ENCODE results near the gene FBXO33. TPM values are rescaled to one million over a fixed set of nuclear protein-coding genes. Genes with fewer than 3 reads are reported as not detected.
"Not testable (repeated sequence)": the region's sequence is repeated elsewhere in the genome, so short reads cannot be mapped to it uniquely, and the experiment has no call there.

FBXO33 gene
- total RNA-seq, 1 donor, result 22.6 TPM

DNA sequence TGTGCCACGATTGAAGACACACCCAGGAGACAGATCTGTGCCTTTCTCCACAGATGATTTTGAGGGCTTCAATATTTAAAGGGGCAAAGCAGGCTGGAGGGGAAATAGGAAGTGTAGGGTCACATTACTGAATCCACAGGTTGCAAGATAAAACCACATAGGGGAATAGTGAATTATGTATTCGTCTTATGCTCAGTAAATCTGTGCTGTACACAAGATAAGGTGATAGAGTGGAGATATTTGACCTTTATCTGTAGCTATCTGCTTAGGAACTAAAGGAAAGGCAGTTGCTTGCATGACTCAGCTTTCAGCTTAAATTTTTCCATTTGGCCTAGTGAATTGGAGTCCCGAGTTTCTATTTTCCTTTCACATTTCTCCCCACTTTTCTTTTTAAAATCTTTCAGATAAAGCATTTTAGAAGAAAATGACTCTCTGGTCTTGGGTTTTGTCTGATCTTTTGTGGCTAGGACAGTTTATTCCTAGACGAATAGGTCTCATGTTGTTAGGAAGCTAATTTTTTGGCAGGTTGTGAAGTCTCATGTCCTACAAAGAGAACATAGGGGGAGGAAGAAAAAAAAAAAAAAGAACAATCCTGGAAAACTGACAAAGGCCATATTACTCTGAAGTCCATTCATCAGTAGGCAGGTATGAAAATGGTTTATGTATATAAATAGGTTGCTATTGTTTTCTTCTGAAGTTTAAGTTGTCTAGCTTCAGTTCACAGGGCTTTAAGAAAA lies 55.4 kb downstream of the FBXO33 start:
- DNase-seq (ENCODE audit: low read depth in 2 of 3, low spot score in 2 of 3), result no peak

DNA sequence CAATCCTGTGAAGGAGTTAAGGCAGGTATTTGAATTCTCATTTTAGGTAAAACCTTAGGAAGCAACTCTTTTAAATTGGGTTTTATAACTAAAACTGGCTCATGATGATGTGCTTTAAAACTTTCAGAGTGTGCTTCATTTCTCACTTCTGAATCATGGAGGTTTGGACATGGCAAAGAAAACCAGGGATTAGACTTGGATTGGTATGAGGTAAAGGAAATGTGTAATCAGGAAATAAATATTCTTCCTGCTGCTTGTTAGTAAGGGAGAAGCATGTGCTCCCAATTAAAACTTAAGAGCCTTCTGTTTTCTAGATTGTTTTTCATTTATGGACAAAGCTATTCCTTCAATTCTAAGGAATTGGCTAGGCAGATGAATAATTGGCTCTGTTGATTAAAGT lies 57.4 kb downstream of the FBXO33 start:
- no peak for DNase-seq (ENCODE audit: low read depth in 2 of 3, low spot score in 2 of 3)

DNA sequence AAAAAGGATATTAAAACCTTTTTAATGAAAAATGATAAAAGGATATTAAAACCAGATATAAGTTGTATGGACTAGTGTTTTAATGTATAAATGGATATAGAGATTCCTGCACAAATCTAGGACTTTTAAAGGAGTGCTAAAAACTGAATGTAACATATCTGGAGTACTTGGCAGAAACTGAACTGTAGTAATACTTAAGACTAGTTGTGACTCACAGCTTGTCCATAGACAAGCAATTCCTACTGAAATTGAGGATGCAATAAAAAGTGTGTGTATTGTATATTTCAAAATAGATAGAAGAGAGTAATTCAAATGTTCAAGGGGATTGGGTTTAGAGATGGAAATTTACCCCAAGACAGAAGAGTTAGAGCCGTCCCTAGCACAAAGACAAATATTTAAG lies 59.6 kb downstream of the FBXO33 start:
- no peak for DNase-seq (ENCODE audit: low read depth in 2 of 3, low spot score in 2 of 3)

DNA sequence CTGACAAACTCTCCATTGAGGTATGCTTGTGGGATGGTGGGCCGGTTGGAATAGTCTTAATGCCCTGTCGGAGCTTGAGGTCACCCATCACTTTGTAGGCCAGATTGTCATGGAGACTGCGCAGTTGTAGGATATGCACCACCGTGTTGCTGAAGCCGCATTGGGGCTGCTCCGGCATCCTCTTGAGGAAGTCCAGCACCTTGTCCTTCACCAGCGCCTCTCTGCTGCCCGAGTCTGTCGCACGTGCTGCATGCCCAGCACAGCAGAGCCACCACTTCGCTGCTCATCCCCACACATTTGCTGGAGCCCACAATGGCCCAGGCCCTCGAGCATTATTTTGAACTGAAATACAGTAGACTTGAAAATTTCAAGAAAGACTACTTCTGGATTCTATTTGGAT lies 61.8 kb downstream of the FBXO33 start:
- no peak for DNase-seq (ENCODE audit: low read depth in 2 of 3, low spot score in 2 of 3)

DNA sequence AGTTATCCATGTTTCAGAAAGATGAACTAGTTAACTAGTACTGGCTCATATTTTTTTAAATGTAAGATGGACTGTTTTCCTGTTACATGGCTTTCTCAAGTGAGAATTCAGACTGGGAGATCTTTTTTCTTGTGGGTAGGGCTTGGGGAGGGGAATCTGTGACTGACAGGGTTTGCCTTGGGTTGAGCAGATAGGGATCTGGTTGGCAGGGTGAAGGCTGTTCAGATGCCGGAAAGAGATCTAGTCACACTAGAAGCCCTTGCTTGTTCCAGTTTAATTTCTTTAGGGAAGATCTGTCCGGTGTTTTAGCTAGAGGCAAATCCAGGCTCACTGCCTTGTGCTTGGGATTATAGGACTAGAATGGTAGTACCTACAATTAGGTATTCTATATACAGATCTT lies 63.2 kb downstream of the FBXO33 start:
- no peak for DNase-seq (ENCODE audit: low read depth in 2 of 3, low spot score in 2 of 3)

DNA sequence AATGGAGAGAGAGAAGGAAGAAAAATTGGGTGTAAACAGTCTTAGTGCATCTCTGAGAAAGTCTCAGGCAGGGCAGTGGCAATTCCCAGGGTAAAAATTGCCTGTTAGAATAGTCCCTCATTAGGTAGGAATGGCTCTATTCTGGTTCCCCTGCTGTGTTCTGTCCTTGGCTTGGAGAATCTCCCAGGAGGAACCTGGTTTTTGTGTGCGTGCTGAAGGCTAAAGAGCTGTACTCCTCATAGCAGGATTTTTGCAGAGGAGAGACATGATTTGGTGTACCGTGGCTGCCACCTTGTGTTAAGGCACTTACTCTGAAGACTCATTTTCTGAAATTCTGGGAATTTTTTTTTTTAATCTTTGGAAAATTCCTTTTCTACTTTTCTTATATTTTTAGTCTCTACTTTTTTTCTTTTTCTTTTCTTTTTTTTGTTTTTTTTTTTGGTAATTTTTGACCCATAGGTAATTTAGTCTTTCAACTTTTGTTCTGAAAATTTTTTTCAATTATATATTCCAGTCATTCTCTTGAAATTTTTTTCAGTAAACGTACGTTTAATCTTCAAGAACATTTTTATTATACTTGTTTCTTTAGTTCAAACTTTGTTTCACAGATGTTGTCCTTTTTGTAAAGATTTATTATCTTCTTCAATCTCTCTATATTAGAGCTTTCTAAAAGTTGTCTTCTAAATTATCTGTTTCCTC lies 63.8 kb downstream of the FBXO33 start:
- peak in 2 of 3 donors; percentile 33 to 66 for DNase-seq (ENCODE audit: low read depth in 2 of 3, low spot score in 2 of 3)

DNA sequence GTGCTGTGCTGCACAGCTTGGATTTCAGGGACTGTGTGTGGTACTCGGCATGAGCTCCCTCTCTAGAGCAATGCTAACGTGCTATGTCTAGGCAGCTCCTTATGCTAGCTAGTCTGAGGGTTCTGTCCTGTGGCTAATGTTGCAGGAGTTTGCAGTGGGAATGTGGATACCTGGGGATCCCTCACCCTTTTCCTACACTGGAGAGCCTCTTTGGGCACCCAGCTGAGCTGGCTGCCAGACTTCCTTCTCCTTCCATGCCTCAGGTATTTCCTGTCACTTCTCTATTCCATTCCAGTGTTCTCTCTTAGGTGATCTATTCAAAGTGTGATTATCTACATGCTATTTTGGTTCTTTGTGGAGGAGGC lies 64.9 kb downstream of the FBXO33 start:
- no peak for DNase-seq (ENCODE audit: low read depth in 2 of 3, low spot score in 2 of 3)

DNA sequence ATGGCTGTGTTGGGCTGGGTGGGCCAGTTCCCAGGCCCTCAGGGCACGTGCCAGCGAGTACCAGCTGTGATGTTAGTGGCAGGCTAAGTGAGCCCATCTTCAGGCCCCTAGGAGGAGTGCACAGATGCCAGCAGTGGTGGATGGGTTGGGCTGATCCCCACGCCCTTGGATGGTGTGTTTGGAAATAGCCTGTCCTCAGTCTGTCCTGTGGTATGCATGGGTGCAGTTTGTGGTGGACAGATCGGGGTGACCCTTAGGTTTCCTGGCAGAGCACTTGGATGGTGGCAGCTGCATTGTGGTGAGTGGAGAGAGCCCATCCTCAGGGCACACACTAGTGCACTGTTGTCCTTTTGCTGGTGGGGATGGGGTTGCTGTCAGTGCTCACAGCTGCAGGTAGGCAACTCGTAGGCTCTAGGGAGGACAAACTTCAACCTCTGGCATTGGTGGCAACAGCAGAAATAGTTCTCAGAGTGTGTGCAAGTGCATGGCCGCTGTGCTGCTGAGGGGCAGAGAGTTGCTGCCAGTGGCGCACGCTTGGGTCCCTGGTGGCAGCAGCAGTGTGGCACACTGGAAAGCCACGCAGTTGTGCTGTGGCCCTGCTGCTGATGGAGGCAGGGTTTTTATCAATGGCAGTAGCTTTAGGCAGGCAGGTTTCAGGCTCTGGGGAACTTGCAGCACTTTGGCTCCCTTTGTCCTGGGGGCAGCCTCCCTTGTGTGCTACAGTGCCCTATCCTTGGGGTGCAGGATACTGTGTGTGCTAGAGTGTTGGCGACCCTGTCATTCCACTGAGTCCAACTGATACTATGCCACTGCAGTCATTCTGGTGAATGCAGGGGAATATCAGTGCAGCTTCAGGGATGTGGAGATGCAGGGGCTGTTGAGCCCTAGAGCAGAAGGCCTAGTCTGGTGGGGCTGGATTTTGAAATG lies 65.5 kb downstream of the FBXO33 start:
- DNase-seq (ENCODE audit: low read depth in 2 of 3, low spot score in 2 of 3), result no peak

DNA sequence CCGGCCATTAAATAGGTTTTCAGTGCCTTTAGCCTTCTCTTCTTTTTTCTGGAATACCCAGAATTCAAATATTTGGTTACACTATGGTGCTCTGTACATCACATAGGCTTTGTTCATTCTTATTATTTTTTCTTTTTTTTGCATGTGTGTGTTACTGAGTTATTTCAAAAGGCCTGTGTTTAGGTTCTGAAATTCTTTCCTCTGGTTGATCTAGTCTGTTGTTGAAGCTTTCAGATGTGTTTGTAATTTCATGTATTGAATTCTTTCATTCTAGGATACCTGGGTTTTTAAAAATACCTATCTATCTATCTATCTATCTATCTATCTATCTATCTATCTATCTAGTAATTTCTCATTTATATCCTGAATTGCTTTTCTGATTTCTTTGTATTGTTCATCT lies 66.9 kb downstream of the FBXO33 start:
- DNase-seq (ENCODE audit: low read depth in 2 of 3, low spot score in 2 of 3), result no peak

DNA sequence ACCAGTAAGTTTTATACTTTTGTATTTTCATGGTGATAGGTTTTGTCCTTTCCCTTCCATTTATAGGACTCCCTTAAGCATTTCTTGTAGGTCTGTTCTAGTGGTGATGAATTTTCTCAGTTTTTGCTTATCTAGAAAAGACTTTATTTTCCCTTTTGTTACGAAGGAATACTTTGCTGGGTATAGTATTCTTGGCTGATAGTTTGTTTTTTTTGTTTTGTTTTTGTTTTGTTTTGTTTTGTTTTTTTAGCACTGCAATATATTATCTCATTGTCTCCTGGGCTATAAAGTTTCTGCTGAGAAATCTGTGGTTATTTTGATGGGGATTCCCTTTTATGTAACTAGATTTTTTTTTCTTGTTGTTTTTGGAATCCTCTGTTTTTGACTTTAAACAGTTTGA lies 67.7 kb downstream of the FBXO33 start:
- peak in 1 of 3 donors; percentile 33 for DNase-seq (ENCODE audit: low read depth in 2 of 3, low spot score in 2 of 3)

DNA sequence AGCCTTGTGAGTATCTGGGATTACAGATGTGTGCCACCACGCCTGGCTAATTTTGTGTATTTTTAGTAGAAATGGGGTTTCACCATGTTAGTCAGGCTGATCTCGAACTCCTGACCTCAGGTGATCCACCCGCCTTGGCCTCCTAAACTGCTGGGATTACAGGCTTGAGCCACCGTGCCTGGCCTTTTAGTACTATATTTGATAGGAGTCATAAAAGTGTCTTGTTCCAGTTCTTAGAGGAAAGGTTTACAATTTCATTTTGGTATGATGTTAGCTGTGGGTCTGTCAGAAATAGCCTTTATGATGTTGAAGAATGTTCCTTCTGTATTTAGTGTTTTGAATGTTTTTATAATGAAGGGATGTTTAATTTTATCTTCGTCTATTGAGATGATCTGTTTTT lies 70.7 kb downstream of the FBXO33 start:
- DNase-seq (ENCODE audit: low read depth in 2 of 3, low spot score in 2 of 3), result not testable (repeated sequence)

DNA sequence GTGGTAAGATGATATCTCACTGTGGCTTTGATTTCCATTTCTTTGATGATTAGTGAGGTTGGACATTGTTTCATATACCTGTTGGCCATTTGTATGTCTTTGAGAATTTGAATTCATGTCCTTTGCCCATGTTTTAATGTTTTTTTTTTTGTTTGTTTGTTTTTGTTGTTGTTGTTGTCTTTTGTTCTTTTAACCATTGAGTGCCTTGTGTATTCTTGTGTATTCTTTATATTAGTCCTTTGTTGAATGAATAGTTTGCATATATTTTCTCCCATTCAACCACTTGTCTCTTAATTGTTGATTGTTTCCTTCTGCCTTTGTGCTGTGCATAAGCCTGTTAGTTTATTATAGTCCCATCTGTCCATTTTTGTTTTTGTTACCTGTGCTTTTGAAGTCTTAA lies 71.9 kb downstream of the FBXO33 start:
- DNase-seq (ENCODE audit: low read depth in 2 of 3, low spot score in 2 of 3), result no peak

DNA sequence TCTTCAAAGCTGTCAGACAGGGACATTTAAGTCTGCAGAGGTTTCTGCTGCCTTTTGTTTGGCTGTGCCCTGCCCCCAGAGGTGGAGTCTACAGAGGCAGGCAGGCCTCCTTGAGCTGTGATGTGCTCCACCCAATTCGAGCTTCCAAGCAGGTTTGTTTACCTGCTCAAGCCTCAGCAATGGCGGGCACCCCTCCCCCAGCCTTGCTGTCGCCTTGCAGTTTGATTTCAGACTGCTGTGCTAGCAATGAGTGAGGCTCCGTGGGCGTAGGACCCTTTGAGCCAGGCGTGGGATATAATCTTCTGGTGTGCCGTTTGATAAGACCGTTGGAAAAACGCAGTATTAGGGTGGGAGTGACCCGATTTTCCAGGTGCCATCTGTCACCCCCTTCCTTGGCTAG lies 73.2 kb downstream of the FBXO33 start:
- not testable (repeated sequence) for DNase-seq (ENCODE audit: low read depth in 2 of 3, low spot score in 2 of 3)

DNA sequence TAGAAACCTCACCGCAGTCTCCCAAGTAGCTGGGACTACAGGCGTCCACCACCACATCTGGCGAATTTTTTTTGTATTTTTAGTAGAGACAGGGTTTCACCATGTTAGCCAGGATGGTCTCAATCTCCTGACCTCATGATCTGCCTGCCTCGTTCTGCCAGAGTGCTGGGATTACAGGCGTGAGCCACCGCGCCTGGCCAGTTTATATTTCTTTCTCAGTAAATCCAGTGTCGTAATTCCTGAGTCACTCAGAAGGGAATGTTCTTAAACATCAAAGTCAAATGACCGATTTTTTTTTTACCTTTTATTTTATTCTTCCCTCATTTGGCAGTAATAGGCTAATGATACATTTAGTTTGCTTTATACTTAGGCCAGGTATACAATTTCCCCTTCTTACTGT lies 80.5 kb downstream of the FBXO33 start:
- DNase-seq (ENCODE audit: low read depth in 2 of 3, low spot score in 2 of 3), result no peak

DNA sequence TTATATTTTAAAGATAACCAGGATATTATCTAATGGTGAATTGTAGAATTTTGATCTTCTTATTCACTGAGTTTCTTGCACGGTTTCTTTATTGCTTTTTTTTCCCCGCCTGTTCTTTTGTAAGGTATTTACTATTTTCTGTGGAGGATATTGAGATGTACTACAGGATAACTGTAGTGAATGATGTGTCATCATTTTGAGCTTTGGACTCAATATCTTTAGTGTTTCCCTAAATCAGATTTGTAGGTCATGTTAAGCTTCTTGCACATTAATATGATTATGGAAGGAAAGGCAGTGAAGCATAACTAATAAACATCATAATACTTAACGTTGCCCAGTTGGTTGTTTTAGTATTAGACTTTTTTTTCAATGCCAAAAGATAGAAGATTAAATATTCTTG lies 81.4 kb downstream of the FBXO33 start:
- no peak for DNase-seq (ENCODE audit: low read depth in 2 of 3, low spot score in 2 of 3)

Other genes with a start within 250 kb of the FBXO33 start
- gene MIA2, start 198.5 kb downstream of the FBXO33 start, total RNA-seq, result 7.8 TPM

All from hematopoietic multipotent progenitor cell (in vitro differentiated cells).